Measurements from ENCODE around the gene FAT2. TPM values are rescaled to one million over a fixed set of nuclear protein-coding genes. Genes with fewer than 3 reads are reported as not detected.

The FAT2 gene
- total RNA-seq, 2 experiments from 2014 or later = not detected

GRCh38 chr5:151600069-151600665 lies 9.0 kb upstream of the FAT2 start:
- ChIA-PET CTCF (ENCODE audit: unreplicated experiment) (no interaction called here), POLR2A (interaction anchor here (0.5 kb wide), 1 partner anchor 1942 kb away, joined by 5 read pairs; no protein-coding TSS in a partner anchor)
- Histone ChIP-seq H3K79me2 (ENCODE audit: insufficient read depth, low read depth, low read length) (no peaks in the 10 kb centered on the region), H3K4me3 (ENCODE audit: low read depth, low read length, poor library complexity, severe bottlenecking) (no peak overlapping the region), H2AFZ (ENCODE audit: low read length) (no peak overlapping the region), H3K36me3 (ENCODE audit: insufficient read depth, low read length) (no peaks in the 10 kb centered on the region), H3K27ac (ENCODE audit: low read depth, low read length, poor library complexity, severe bottlenecking) (no peak overlapping the region), H3K4me1 (ENCODE audit: insufficient read depth, low read length, poor library complexity, severe bottlenecking) (no peaks in the 10 kb centered on the region), H4K20me1 (ENCODE audit: insufficient read depth, low read length) (no peaks in the 10 kb centered on the region), H3K9me3 (ENCODE audit: low read length) (no peaks in the 10 kb centered on the region), H3K4me2 (ENCODE audit: low read length) (no peak overlapping the region), H3K9me2 (ENCODE audit: insufficient read depth, low read length) (no peaks in the 10 kb centered on the region)
- BruUV-seq (replicated peaks) = no TSS peak
- TF ChIP-seq EZH2phosphoT487 (IDR thresholded peaks at IDR 0.05; ENCODE audit: borderline replicate concordance, low read depth, low read length) (no peak), CTCF (conservative IDR thresholded peaks at IDR 0.05; ENCODE audit: low read length) (no peak)
- DNase-seq (ENCODE audit: low spot score) = no peak
- intact Hi-C loops (cut with micrococcal nuclease; ENCODE audit: unreplicated experiment) = no loop called here

GRCh38 chr5:151598984-151599383 lies 7.9 kb upstream of the FAT2 start:
- intact Hi-C loops (cut with micrococcal nuclease; ENCODE audit: unreplicated experiment) = no loop called here
- POLR2A ChIA-PET = interaction anchor here (0.9 kb wide), 1 partner anchor 12 kb away, joined by 3 read pairs; no protein-coding TSS in a partner anchor
- TF ChIP-seq EZH2phosphoT487 (IDR thresholded peaks at IDR 0.05; ENCODE audit: borderline replicate concordance, low read depth, low read length) = no peak
- no peak for TF ChIP-seq CTCF (conservative IDR thresholded peaks at IDR 0.05; ENCODE audit: low read length)

GRCh38 chr5:151598549-151598948 lies 7.4 kb upstream of the FAT2 start:
- intact Hi-C loops (cut with micrococcal nuclease; ENCODE audit: unreplicated experiment) = no loop called here
- DNase-seq (ENCODE audit: low spot score) = no peak
- Histone ChIP-seq H2AFZ (ENCODE audit: low read length) (no peak overlapping the region), H3K27ac (ENCODE audit: low read depth, low read length, poor library complexity, severe bottlenecking) (no peak overlapping the region), H3K9me3 (ENCODE audit: low read length) (no peaks in the 10 kb centered on the region), H3K36me3 (ENCODE audit: insufficient read depth, low read length) (no peaks in the 10 kb centered on the region), H3K4me3 (ENCODE audit: low read depth, low read length, poor library complexity, severe bottlenecking) (no peak overlapping the region), H4K20me1 (ENCODE audit: insufficient read depth, low read length) (no peaks in the 10 kb centered on the region), H3K79me2 (ENCODE audit: insufficient read depth, low read depth, low read length) (no peaks in the 10 kb centered on the region), H3K4me1 (ENCODE audit: insufficient read depth, low read length, poor library complexity, severe bottlenecking) (no peaks in the 10 kb centered on the region), H3K4me2 (ENCODE audit: low read length) (no peak overlapping the region), H3K9me2 (ENCODE audit: insufficient read depth, low read length) (no peaks in the 10 kb centered on the region)
- ChIA-PET POLR2A (interaction anchor here (0.9 kb wide), 1 partner anchor 11 kb away, joined by 3 read pairs; no protein-coding TSS in a partner anchor), CTCF (ENCODE audit: unreplicated experiment) (interaction anchor here (0.5 kb wide), 1 partner anchor 203 kb away, joined by 3 read pairs; no protein-coding TSS in a partner anchor)
- no TSS peak for BruUV-seq (replicated peaks)
- no peak for TF ChIP-seq CTCF (conservative IDR thresholded peaks at IDR 0.05; ENCODE audit: low read length)
- no peak for TF ChIP-seq EZH2phosphoT487 (IDR thresholded peaks at IDR 0.05; ENCODE audit: borderline replicate concordance, low read depth, low read length)

More at GRCh38 chr5:151598984-151599383, 7.9 kb upstream of the FAT2 start:
- no peak overlapping the region for H2AFZ ChIP-seq (ENCODE audit: low read length)
- H3K4me3 ChIP-seq (ENCODE audit: low read depth, low read length, poor library complexity, severe bottlenecking) = no peak overlapping the region
- no TSS peak for BruUV-seq (replicated peaks)
- H4K20me1 ChIP-seq (ENCODE audit: insufficient read depth, low read length) = no peaks in the 10 kb centered on the region
- no peaks in the 10 kb centered on the region for H3K4me1 ChIP-seq (ENCODE audit: insufficient read depth, low read length, poor library complexity, severe bottlenecking)
- no peaks in the 10 kb centered on the region for H3K79me2 ChIP-seq (ENCODE audit: insufficient read depth, low read depth, low read length)
- H3K9me3 ChIP-seq (ENCODE audit: low read length) = no peaks in the 10 kb centered on the region
- no peak overlapping the region for H3K4me2 ChIP-seq (ENCODE audit: low read length)
- no peak for DNase-seq (ENCODE audit: low spot score)
- CTCF ChIA-PET (ENCODE audit: unreplicated experiment) = interaction anchor here (0.5 kb wide), 1 partner anchor 203 kb away, joined by 3 read pairs; no protein-coding TSS in a partner anchor
- H3K36me3 ChIP-seq (ENCODE audit: insufficient read depth, low read length) = no peaks in the 10 kb centered on the region
- H3K9me2 ChIP-seq (ENCODE audit: insufficient read depth, low read length) = no peaks in the 10 kb centered on the region
- no peak overlapping the region for H3K27ac ChIP-seq (ENCODE audit: low read depth, low read length, poor library complexity, severe bottlenecking)

Data from OCI-LY7 (cell line).